ENCODE measurements around the gene ERFE. TPM values are rescaled to one million over a fixed set of nuclear protein-coding genes. Genes with fewer than 3 reads are reported as not detected.

Gene ERFE
- total RNA-seq, 2 donors from 2014 or later, result 0.66 TPM; not detected in 1

- no peak overlapping the region for H3K27ac ChIP-seq
- H3K4me3 ChIP-seq, result no peak overlapping the region
- intact Hi-C loops (cut with DNase I), result no loop called here
- H3K36me3 ChIP-seq (replicated peaks in 1 of 2; ENCODE audit: insufficient read depth in 1 of 2, low read depth in 2 of 2), result no peaks in the 10 kb centered on the region
- no peak for TF ChIP-seq POLR2A (IDR thresholded peaks at IDR 0.05)
- TF ChIP-seq CTCF (IDR thresholded peaks at IDR 0.05), result no peak
- 84 to 96% methylated on average over 10 to 25 of the region's 27 CpGs for WGBS, 2 donors
- H3K27me3 ChIP-seq, result no peaks in the 10 kb centered on the region
- no peak for DNase-seq
- H3K4me1 ChIP-seq, result peaks cover 9% of the 10 kb centered on the region
- no peak for ATAC-seq
- no peaks in the 10 kb centered on the region for H3K9me3 ChIP-seq
Observed at GRCh38 chr2:238121511-238122286, 37.1 kb upstream of the ERFE start.

- Histone ChIP-seq H3K36me3 (replicated peaks in 1 of 2; ENCODE audit: insufficient read depth in 1 of 2, low read depth in 2 of 2) (no peaks in the 10 kb centered on the region), H3K9me3 (no peaks in the 10 kb centered on the region), H3K4me1 (peaks cover 9% of the 10 kb centered on the region), H3K27ac (no peak overlapping the region), H3K27me3 (no peaks in the 10 kb centered on the region), H3K4me3 (no peak overlapping the region)
- WGBS, 2 donors, result 80 to 83% methylated on average over 1 to 29 of the region's 29 CpGs
- intact Hi-C loops (cut with DNase I), result no loop called here
- no peak for DNase-seq
- TF ChIP-seq CTCF (IDR thresholded peaks at IDR 0.05) (no peak), POLR2A (IDR thresholded peaks at IDR 0.05) (no peak)
- no peak for ATAC-seq
Observed at GRCh38 chr2:238122287-238123217, 36.2 kb upstream of the ERFE start.

GRCh38 chr2:238123218-238123971, 35.4 kb upstream of the ERFE start:
- no peaks in the 10 kb centered on the region for H3K9me3 ChIP-seq
- H3K36me3 ChIP-seq (replicated peaks in 1 of 2; ENCODE audit: insufficient read depth in 1 of 2, low read depth in 2 of 2), result no peaks in the 10 kb centered on the region
- intact Hi-C loops (cut with DNase I), result no loop called here
- H3K27ac ChIP-seq, result no peak overlapping the region
- TF ChIP-seq POLR2A (IDR thresholded peaks at IDR 0.05), result no peak
- no peak for TF ChIP-seq CTCF (IDR thresholded peaks at IDR 0.05)
- DNase-seq (no peak), ATAC-seq (no peak)
- 80 to 84% methylated on average over 5 to 22 of the region's 22 CpGs for WGBS, 2 donors
- H3K4me3 ChIP-seq, result no peak overlapping the region
- no peaks in the 10 kb centered on the region for H3K27me3 ChIP-seq
- H3K4me1 ChIP-seq, result peaks cover 9% of the 10 kb centered on the region

- no peak for TF ChIP-seq CTCF (IDR thresholded peaks at IDR 0.05)
- no peak for TF ChIP-seq POLR2A (IDR thresholded peaks at IDR 0.05)
- ATAC-seq, result no peak
- Histone ChIP-seq H3K27ac (no peak overlapping the region), H3K27me3 (no peaks in the 10 kb centered on the region), H3K4me1 (peaks cover 9% of the 10 kb centered on the region), H3K9me3 (no peaks in the 10 kb centered on the region), H3K36me3 (replicated peaks in 1 of 2; ENCODE audit: insufficient read depth in 1 of 2, low read depth in 2 of 2) (no peaks in the 10 kb centered on the region), H3K4me3 (no peak overlapping the region)
- intact Hi-C loops (cut with DNase I), result no loop called here
- no peak for DNase-seq
- WGBS, 2 donors, result 70 to 79% methylated on average over 5 to 14 of the region's 14 CpGs
Observed at GRCh38 chr2:238123991-238124470, 34.7 kb upstream of the ERFE start.

Measured in body of pancreas (tissue), 4 donors.